ENCODE results near the gene ASB2.

The ASB2 gene

GRCh38 chr14:93911975-93912615, 64.3 kb downstream of the ASB2 start:
- in situ Hi-C loops (cut with MboI; ENCODE audit: low sequenced_read_pairs), result no loop called here

GRCh38 chr14:93909429-93910128, 66.8 kb downstream of the ASB2 start:
- in situ Hi-C loops (cut with MboI; ENCODE audit: low sequenced_read_pairs), result no loop called here

- in situ Hi-C loops (cut with MboI; ENCODE audit: low sequenced_read_pairs), result no loop called here
These were observed 69.7 kb downstream of the ASB2 start for GRCh38 chr14:93906341-93907329.

- in situ Hi-C loops (cut with MboI; ENCODE audit: low sequenced_read_pairs), result no loop called here
These were observed 70.7 kb downstream of the ASB2 start for GRCh38 chr14:93905623-93906022.

GRCh38 chr14:93903342-93904184, 72.8 kb downstream of the ASB2 start:
- in situ Hi-C loops (cut with MboI; ENCODE audit: low sequenced_read_pairs), result no loop called here

- in situ Hi-C loops (cut with MboI; ENCODE audit: low sequenced_read_pairs), result no loop called here
These were observed 73.6 kb downstream of the ASB2 start for GRCh38 chr14:93902619-93903307.

GRCh38 chr14:93901813-93902212, 74.6 kb downstream of the ASB2 start:
- in situ Hi-C loops (cut with MboI; ENCODE audit: low sequenced_read_pairs), result no loop called here

- in situ Hi-C loops (cut with MboI; ENCODE audit: low sequenced_read_pairs), result loop anchor here (25.0 kb wide), 1 partner anchor 236 kb away; no protein-coding TSS in a partner anchor
These were observed 77.6 kb downstream of the ASB2 start for GRCh38 chr14:93898731-93899130.

- in situ Hi-C loops (cut with MboI; ENCODE audit: low sequenced_read_pairs), result loop anchor here (25.0 kb wide), 1 partner anchor 236 kb away; no protein-coding TSS in a partner anchor
These were observed 78.2 kb downstream of the ASB2 start for GRCh38 chr14:93898081-93898611.

GRCh38 chr14:93897476-93897845, 78.9 kb downstream of the ASB2 start:
- in situ Hi-C loops (cut with MboI; ENCODE audit: low sequenced_read_pairs), result loop anchor here (25.0 kb wide), 1 partner anchor 235 kb away; no protein-coding TSS in a partner anchor

GRCh38 chr14:93895023-93895604, 81.3 kb downstream of the ASB2 start:
- in situ Hi-C loops (cut with MboI; ENCODE audit: low sequenced_read_pairs), result loop anchor here (25.0 kb wide), 1 partner anchor 233 kb away; no protein-coding TSS in a partner anchor

GRCh38 chr14:93893661-93894261, 82.6 kb downstream of the ASB2 start:
- in situ Hi-C loops (cut with MboI; ENCODE audit: low sequenced_read_pairs), result loop anchor here (25.0 kb wide), 1 partner anchor 231 kb away; no protein-coding TSS in a partner anchor

- in situ Hi-C loops (cut with MboI; ENCODE audit: low sequenced_read_pairs), result loop anchor here (25.0 kb wide), 1 partner anchor 231 kb away; no protein-coding TSS in a partner anchor
These were observed 83.3 kb downstream of the ASB2 start for GRCh38 chr14:93892923-93893558.

GRCh38 chr14:93892505-93892839, 83.9 kb downstream of the ASB2 start:
- in situ Hi-C loops (cut with MboI; ENCODE audit: low sequenced_read_pairs), result loop anchor here (25.0 kb wide), 1 partner anchor 230 kb away; no protein-coding TSS in a partner anchor

- in situ Hi-C loops (cut with MboI; ENCODE audit: low sequenced_read_pairs), result loop anchor here (25.0 kb wide), 1 partner anchor 230 kb away; no protein-coding TSS in a partner anchor
These were observed 84.4 kb downstream of the ASB2 start for GRCh38 chr14:93891756-93892504.

GRCh38 chr14:93889739-93890483, 86.5 kb downstream of the ASB2 start:
- in situ Hi-C loops (cut with MboI; ENCODE audit: low sequenced_read_pairs), result loop anchor here (25.0 kb wide), 1 partner anchor 228 kb away; no protein-coding TSS in a partner anchor

Data from HL-60/S4 treated with phorbol 12-myristate 13-acetate at 8.2 ng/mL for 4 days and 3 days (cell line).